H1 (cell line): ENCODE data around the gene GALNT12. TPM values are rescaled to one million over a fixed set of nuclear protein-coding genes. Genes with fewer than 3 reads are reported as not detected.

Experiments used
- CTCF ChIA-PET: fragments of 300-600 bp; sonication (Branson Sonifier 250); formaldehyde crosslinking; loops from one replicate; lab custom pipeline; 2021; ENCODE audit not compliant: partially characterized antibody; lab: Charles Lee
- POLR2A ChIA-PET: fragments of 300-600 bp; sonication (Branson Sonifier 250); formaldehyde crosslinking; loops from one replicate; lab custom pipeline; 2021; ENCODE audit warnings: inconsistent platforms; ENCODE audit not compliant: partially characterized antibody; lab: Charles Lee
- DNase-seq, 2 experiments: peaks; one replicate each; pipeline versions ENCODE4 v3.0.0 to v3.0.0-alpha.2; 2010 to 2022; ENCODE audit warnings: low spot score in 2 of 2, low read depth in 1 of 2, mixed read lengths in 1 of 2
- FAIRE-seq: peaks from 2 replicates; lab custom pipeline; 2011; peaks lifted over from hg19 to GRCh38; lab: Jason Lieb, UNC
- H2AFZ ChIP-seq: 2 replicates; pipeline ENCODE4 v1.8.1; 2012; ENCODE audit warnings: low read length, inconsistent platforms
- H2AK5ac ChIP-seq: 2 replicates; pipeline ENCODE4 v1.6.1; 2013; ENCODE audit warnings: low read depth, low read length
- H2BK120ac ChIP-seq: replicated peaks from 2 replicates; pipeline ENCODE3; 2013; ENCODE audit warnings: low read depth, low read length, inconsistent platforms
- H2BK12ac ChIP-seq: 2 replicates; pipeline ENCODE4 v1.6.1; 2013; ENCODE audit warnings: low read depth, low read length
- H2BK15ac ChIP-seq: 2 replicates; pipeline ENCODE4 v1.6.1; 2013; ENCODE audit warnings: low read length
- H2BK20ac ChIP-seq: 2 replicates; pipeline ENCODE4 v1.6.1; 2013; ENCODE audit warnings: low read length
- H2BK5ac ChIP-seq: 2 replicates; pipeline ENCODE4 v1.6.1; 2013; ENCODE audit warnings: low read depth, low read length
- H3K14ac ChIP-seq: 2 replicates; pipeline ENCODE4 v1.6.1; 2013; ENCODE audit warnings: inconsistent platforms; ENCODE audit not compliant: insufficient read length
- H3K18ac ChIP-seq: 2 replicates; pipeline ENCODE4 v1.6.1; 2013; ENCODE audit warnings: low read length; ENCODE audit errors: extremely low read depth
- H3K23ac ChIP-seq: 2 replicates; pipeline ENCODE4 v1.6.1; 2013; ENCODE audit warnings: inconsistent platforms; ENCODE audit not compliant: insufficient read length
- H3K23me2 ChIP-seq: 2 replicates; pipeline ENCODE4 v1.6.1; 2013; ENCODE audit warnings: low read depth, low read length
- H3K27ac ChIP-seq: 2 replicates; pipeline ENCODE4 v1.6.1; 2011; ENCODE audit warnings: low read depth, low read length, inconsistent platforms
- H3K27me3 ChIP-seq, 4 experiments: replicated peaks in 1 of 4; 1 replicate in 1 of 4; 2 replicates in 3 of 4; pipeline versions ENCODE4 v1.6.1 to v1.8.1; 2011 to 2013; ENCODE audit warnings: low read length in 3 of 4, mild to moderate bottlenecking in 3 of 4, inconsistent platforms in 2 of 4, mixed read lengths in 2 of 4, moderate library complexity in 1 of 4; ENCODE audit not compliant: control insufficient read depth in 3 of 4, insufficient read depth in 3 of 4; ENCODE audit errors: extremely low read depth in 1 of 4
- H3K36me3 ChIP-seq, 4 experiments: 2 replicates each; pipeline versions ENCODE4 v1.6.1 to v1.8.1; 2011 to 2013; ENCODE audit warnings: mild to moderate bottlenecking in 4 of 4, low read length in 3 of 4, moderate library complexity in 2 of 4, control low read depth in 1 of 4, inconsistent platforms in 1 of 4; ENCODE audit not compliant: insufficient read depth in 4 of 4, control insufficient read depth in 2 of 4
- H3K4ac ChIP-seq: replicated peaks from 2 replicates; pipeline ENCODE3; 2013; ENCODE audit warnings: low read length, low read depth, mixed read lengths, inconsistent platforms; ENCODE audit not compliant: insufficient read length
- H3K4me1 ChIP-seq, 4 experiments: replicated peaks in 1 of 4; 1 replicate in 1 of 4; 2 replicates in 3 of 4; pipeline versions ENCODE4 v1.6.1 to v1.8.1; 2011 to 2013; ENCODE audit warnings: low read length in 3 of 4, inconsistent platforms in 2 of 4, mixed read lengths in 1 of 4; ENCODE audit not compliant: insufficient read depth in 4 of 4, control insufficient read depth in 3 of 4
- H3K4me2 ChIP-seq, 2 experiments: 2 replicates each; pipeline versions ENCODE4 v1.6.1 to v1.8.1; 2011 to 2013; ENCODE audit warnings: low read depth in 2 of 2, low read length in 2 of 2, control low read depth in 1 of 2, inconsistent platforms in 1 of 2, mild to moderate bottlenecking in 1 of 2; ENCODE audit not compliant: insufficient read depth in 1 of 2
- H3K4me3 ChIP-seq, 4 experiments: fragments of 200-600, 300-600 bp in 1 of 4; sonication (generic), shearing (Covaris generic), sonication (Bioruptor Twin) in 1 of 4; 2 replicates each; pipeline versions ENCODE4 v1.5.1 to v1.8.1; 2011 to 2016; ENCODE audit warnings: low read length in 4 of 4, low read depth in 3 of 4, control low read depth in 2 of 4, inconsistent platforms in 2 of 4, mild to moderate bottlenecking in 2 of 4, mixed read lengths in 1 of 4, moderate library complexity in 1 of 4; ENCODE audit not compliant: insufficient read depth in 2 of 4; ENCODE audit errors: extremely low read depth in 1 of 4
- H3K56ac ChIP-seq: replicated peaks from 2 replicates; pipeline ENCODE3; 2013; ENCODE audit warnings: low read depth, mild to moderate bottlenecking, mixed read lengths, low read length, inconsistent platforms; ENCODE audit not compliant: insufficient read length
- H3K79me1 ChIP-seq: 2 replicates; pipeline ENCODE4 v1.6.1; 2013; ENCODE audit warnings: low read depth, low read length, control low read depth
- H3K79me2 ChIP-seq, 2 experiments: 2 replicates each; pipeline versions ENCODE4 v1.6.1 to v1.8.1; 2012 to 2013; ENCODE audit warnings: low read length in 2 of 2, mild to moderate bottlenecking in 2 of 2, inconsistent platforms in 1 of 2; ENCODE audit not compliant: insufficient read depth in 2 of 2, control insufficient read depth in 1 of 2
- H3K9ac ChIP-seq, 4 experiments: replicated peaks in 1 of 4; 1 replicate in 1 of 4; 2 replicates in 3 of 4; pipeline versions ENCODE4 v1.6.1 to v1.8.1; 2011 to 2013; ENCODE audit warnings: low read depth in 3 of 4, low read length in 3 of 4, control low read depth in 2 of 4, mild to moderate bottlenecking in 2 of 4, moderate library complexity in 2 of 4, inconsistent platforms in 1 of 4; ENCODE audit errors: extremely low read depth in 1 of 4
- H3K9me3 ChIP-seq, 2 experiments: 2 replicates each; pipeline versions ENCODE4 v1.6.1 to v1.8.1; 2012 to 2013; ENCODE audit warnings: mild to moderate bottlenecking in 2 of 2, moderate library complexity in 2 of 2, control low read depth in 1 of 2, inconsistent platforms in 1 of 2, low read depth in 1 of 2, low read length in 1 of 2, mixed read lengths in 1 of 2; ENCODE audit not compliant: insufficient read depth in 2 of 2
- H4K20me1 ChIP-seq, 2 experiments: replicated peaks in 1 of 2; 2 replicates each; pipeline versions ENCODE3 to v1.8.1; 2011 to 2013; ENCODE audit warnings: inconsistent platforms in 2 of 2, low read length in 2 of 2, mild to moderate bottlenecking in 1 of 2; ENCODE audit not compliant: insufficient read depth in 2 of 2, control insufficient read depth in 1 of 2
- H4K5ac ChIP-seq: 2 replicates; pipeline ENCODE4 v1.6.1; 2013; ENCODE audit warnings: low read length, low read depth, mixed read lengths, inconsistent platforms; ENCODE audit not compliant: insufficient read length
- H4K8ac ChIP-seq: 2 replicates; pipeline ENCODE4 v1.8.0; 2013; ENCODE audit warnings: mild to moderate bottlenecking, moderate library complexity, low read length, inconsistent platforms; ENCODE audit not compliant: insufficient read depth; ENCODE audit errors: extremely low read depth
- H4K91ac ChIP-seq: replicated peaks from 2 replicates; pipeline ENCODE3; 2013; ENCODE audit warnings: low read length, mixed read lengths, inconsistent platforms; ENCODE audit not compliant: insufficient read length
- CREB1 ChIP-seq: IDR thresholded peaks from 2 replicates; pipeline ENCODE4 v1.6.1; 2012; ENCODE audit warnings: inconsistent platforms
- EZH2 ChIP-seq: fragments of 200-600 bp; sonication (generic); IDR thresholded peaks from 2 replicates; pipeline ENCODE4 v1.7.1; 2012; ENCODE audit warnings: low read depth, mild to moderate bottlenecking, moderate library complexity, low read length, inconsistent platforms; ENCODE audit not compliant: severe bottlenecking
- GABPA ChIP-seq: IDR thresholded peaks from 2 replicates; pipeline ENCODE4 v1.6.1; 2011; ENCODE audit warnings: mild to moderate bottlenecking, low read length, moderate library complexity, borderline replicate concordance; ENCODE audit not compliant: insufficient read depth
- MAFK ChIP-seq: IDR thresholded peaks from 2 replicates; pipeline ENCODE4 v1.6.1; 2012; ENCODE audit warnings: low read depth, mild to moderate bottlenecking, improper control_type of control experiment, low read length
- MAX ChIP-seq: IDR thresholded peaks from 2 replicates; pipeline ENCODE4 v1.6.1; 2012; ENCODE audit warnings: inconsistent platforms
- NANOG ChIP-seq: IDR thresholded peaks from 2 replicates; pipeline ENCODE4 v1.6.1; 2011; ENCODE audit warnings: low read length, low read depth, mild to moderate bottlenecking, inconsistent platforms; ENCODE audit not compliant: insufficient read depth, poor library complexity, severe bottlenecking
- RAD21 ChIP-seq, 2 experiments: IDR thresholded peaks in 1 of 2; conservative IDR thresholded peaks in 1 of 2; 2 replicates each; pipeline ENCODE4 v1.6.1; 2011; ENCODE audit warnings: low read depth in 2 of 2, low read length in 2 of 2, improper control_type of control experiment in 1 of 2, inconsistent platforms in 1 of 2, mild to moderate bottlenecking in 1 of 2, moderate library complexity in 1 of 2
- TAF1 ChIP-seq: IDR thresholded peaks from 2 replicates; pipeline ENCODE4 v1.6.1; 2011; ENCODE audit warnings: mild to moderate bottlenecking, low read depth, low read length
- WGBS, 2 experiments: shearing (Covaris generic) in 1 of 2; methylation state at CpG; one replicate each; pipeline versions ENCODE4 v1.1.6 to v1.1.7; 2013 to 2015; ENCODE audit warnings: low lambda C conversion rate in 2 of 2, mixed read lengths in 2 of 2, inconsistent platforms in 1 of 2, low coverage in 1 of 2, missing lambda C conversion rate in 1 of 2; ENCODE audit not compliant: insufficient replicate concordance in 2 of 2, insufficient coverage in 1 of 2, insufficient read length in 1 of 2; ENCODE audit errors: extremely low coverage in 1 of 2, missing lambda C conversion rate in 1 of 2; 5-methylcytosine and 5-hydroxymethylcytosine counted together
- polyA plus RNA-seq, 7 experiments: library from polyadenylated mRNA; depleted of rRNA in 3 of 7; stranded (reverse) in 5 of 7; unstranded in 2 of 7; fragments of >200 nt in 5 of 7; fragments of 200-250 nt in 2 of 7; gene quantifications; 1 replicate in 5 of 7; 2 replicates in 1 of 7; 4 replicates in 1 of 7; pipeline versions ENCODE4 v1.2.1 to v1.2.3, GENCODE V29; 2011 to 2013; ENCODE audit warnings: missing spikeins in 2 of 7, mixed read lengths in 2 of 7
- total RNA-seq: library from RNA; stranded (reverse); fragmentation: NEBNext Ultra II Directional; extraction: Animal tissue kit (Norgen Biotek cat#: 25700); gene quantifications from 2 replicates; pipeline ENCODE4 v1.2.1, GENCODE V29; 2021
- TF ChIP-seq, protein P1 (sequence below), 3 experiments: IDR thresholded peaks; 1 replicate in 2 of 3; 2 replicates in 1 of 3; pipeline versions ENCODE4 v1.5.1 to v1.6.1; 2011; ENCODE audit warnings: low read length in 3 of 3, mild to moderate bottlenecking in 3 of 3, inconsistent platforms in 2 of 3, low read depth in 1 of 3, moderate library complexity in 1 of 3; ENCODE audit not compliant: insufficient read depth in 1 of 3; ENCODE audit errors: control extremely low read depth in 1 of 3

The GALNT12 gene
- total and polyA plus RNA-seq, 2 of the 8 experiments (the other 6 are each of a cell fraction or from before 2014, with no cell fraction given) = 16.2 to 19.6 TPM

GRCh38 chr9:98775831-98776441 is 31.5 kb upstream of the GALNT12 start:
- Histone ChIP-seq H2BK120ac (no peak overlapping the region), H3K4me2 (no peak overlapping the region), H2BK5ac (no peak overlapping the region), H2BK12ac (no peak overlapping the region), H3K23me2 (no peaks in the 10 kb centered on the region), H3K4me3 (no peak overlapping the region), H3K27me3 (no peaks in the 10 kb centered on the region), H2AFZ (no peak overlapping the region), H3K9me3 (no peaks in the 10 kb centered on the region), H4K20me1 (peaks cover 2 to 8% of the 10 kb centered on the region in 2 experiments), H3K14ac (no peak overlapping the region), H3K18ac (no peak overlapping the region), H3K4ac (no peak overlapping the region), H3K23ac (no peak overlapping the region), H3K79me1 (no peaks in the 10 kb centered on the region), H4K91ac (no peak overlapping the region), H2AK5ac (no peak overlapping the region), H3K27ac (no peak overlapping the region), H2BK20ac (no peak overlapping the region), H4K8ac (no peak overlapping the region), H3K4me1 (no peaks in the 10 kb centered on the region), H3K9ac (no peak overlapping the region), H4K5ac (no peak overlapping the region), H2BK15ac (no peak overlapping the region), H3K79me2 (no peaks in the 10 kb centered on the region), H3K56ac (no peak overlapping the region), H3K36me3 (peaks cover 16 to 40% (median 28%) of the 10 kb centered on the region in 4 experiments; a peak in 7 of 8 replicates)
- WGBS, 2 experiments = 46% methylated on average over 8 of the region's 8 CpGs; no CpG with 5 or more reads in 1 of the 2 experiments
- DNase-seq (peak in 1 of 2 experiments; percentile 67), FAIRE-seq (peak; percentile 94)
- ChIA-PET POLR2A (no interaction called here), CTCF (interaction anchor here (0.6 to 4.7 kb wide), 54 partner anchors 8 to 873 kb away, joined by 3 to 41 read pairs (median 4); no protein-coding TSS in a partner anchor)
- TF ChIP-seq CREB1 = peak; percentile 23; the same call in 1 of the 2 replicates
- TF ChIP-seq, protein P1, sequence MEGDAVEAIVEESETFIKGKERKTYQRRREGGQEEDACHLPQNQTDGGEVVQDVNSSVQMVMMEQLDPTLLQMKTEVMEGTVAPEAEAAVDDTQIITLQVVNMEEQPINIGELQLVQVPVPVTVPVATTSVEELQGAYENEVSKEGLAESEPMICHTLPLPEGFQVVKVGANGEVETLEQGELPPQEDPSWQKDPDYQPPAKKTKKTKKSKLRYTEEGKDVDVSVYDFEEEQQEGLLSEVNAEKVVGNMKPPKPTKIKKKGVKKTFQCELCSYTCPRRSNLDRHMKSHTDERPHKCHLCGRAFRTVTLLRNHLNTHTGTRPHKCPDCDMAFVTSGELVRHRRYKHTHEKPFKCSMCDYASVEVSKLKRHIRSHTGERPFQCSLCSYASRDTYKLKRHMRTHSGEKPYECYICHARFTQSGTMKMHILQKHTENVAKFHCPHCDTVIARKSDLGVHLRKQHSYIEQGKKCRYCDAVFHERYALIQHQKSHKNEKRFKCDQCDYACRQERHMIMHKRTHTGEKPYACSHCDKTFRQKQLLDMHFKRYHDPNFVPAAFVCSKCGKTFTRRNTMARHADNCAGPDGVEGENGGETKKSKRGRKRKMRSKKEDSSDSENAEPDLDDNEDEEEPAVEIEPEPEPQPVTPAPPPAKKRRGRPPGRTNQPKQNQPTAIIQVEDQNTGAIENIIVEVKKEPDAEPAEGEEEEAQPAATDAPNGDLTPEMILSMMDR (IDR thresholded peaks at IDR 0.05; ENCODE audit: control extremely low read depth in 1 of 3, insufficient read depth in 1 of 3, low read depth in 1 of 3, low read length in 3 of 3) = peak; percentile 52 to 86 (median 83)
- TF ChIP-seq MAFK = no peak
- no peak for TF ChIP-seq TAF1
- no peak for TF ChIP-seq EZH2
- peak; percentile 79 to 86 for TF ChIP-seq RAD21 (IDR thresholded peaks at IDR 0.05 in 1 of 2, conservative IDR thresholded peaks at IDR 0.05 in 1 of 2; ENCODE audit: low read depth in 2 of 2, low read length in 2 of 2)
- no peak for TF ChIP-seq GABPA
- TF ChIP-seq NANOG = peak; percentile 17
- no peak for TF ChIP-seq MAX
